Astrocyte (in vitro differentiated cells and primary cell): ENCODE measurements around the gene SAE1. TPM values are rescaled to one million over a fixed set of nuclear protein-coding genes. Genes with fewer than 3 reads are reported as not detected.

Source experiments
- DNase-seq: peaks from one replicate; pipeline ENCODE4 v3.0.0-alpha.2; 2010; ENCODE audit warnings: low read depth
- FAIRE-seq: peaks from 2 replicates; lab custom pipeline; 2011; peaks lifted over from hg19 to GRCh38; lab: Jason Lieb, UNC
- H2AFZ ChIP-seq: 2 replicates; pipeline ENCODE4 v1.6.0; 2012; ENCODE audit warnings: low read depth, low read length, inconsistent platforms
- H3K27ac ChIP-seq: 2 replicates; pipeline ENCODE4 v1.5.1; 2011; ENCODE audit warnings: low read depth, low read length, inconsistent platforms
- H3K27me3 ChIP-seq: 2 replicates; pipeline ENCODE4 v1.6.0; 2011; ENCODE audit warnings: low read length, inconsistent platforms; ENCODE audit not compliant: insufficient read depth
- H3K36me3 ChIP-seq: 2 replicates; pipeline ENCODE4 v1.5.1; 2011; ENCODE audit warnings: low read length, inconsistent platforms; ENCODE audit not compliant: insufficient read depth
- H3K4me1 ChIP-seq: 2 replicates; pipeline ENCODE4 v1.5.1; 2011; ENCODE audit warnings: low read length, inconsistent platforms; ENCODE audit not compliant: insufficient read depth
- H3K4me2 ChIP-seq: 2 replicates; pipeline ENCODE4 v1.6.0; 2012; ENCODE audit warnings: low read length, inconsistent platforms
- H3K4me3 ChIP-seq: 2 replicates; pipeline ENCODE4 v1.5.1; 2011; ENCODE audit warnings: low read depth, mild to moderate bottlenecking, low read length, inconsistent platforms; ENCODE audit not compliant: insufficient read depth
- H3K79me2 ChIP-seq: 2 replicates; pipeline ENCODE4 v1.6.0; 2012; ENCODE audit warnings: mild to moderate bottlenecking, low read length, inconsistent platforms; ENCODE audit not compliant: insufficient read depth
- H3K9ac ChIP-seq: 2 replicates; pipeline ENCODE4 v1.6.0; 2012; ENCODE audit warnings: mild to moderate bottlenecking, low read length, inconsistent platforms
- H3K9me3 ChIP-seq: 2 replicates; pipeline ENCODE4 v1.5.1; 2012; ENCODE audit warnings: low read depth, mild to moderate bottlenecking, low read length, inconsistent platforms; ENCODE audit not compliant: insufficient read depth
- H4K20me1 ChIP-seq: 2 replicates; pipeline ENCODE4 v1.6.0; 2012; ENCODE audit warnings: low read length, inconsistent platforms; ENCODE audit not compliant: insufficient read depth
- H3K27ac Mint-ChIP-seq: one replicate; pipeline ENCODE4 v1.8.0; 2021; ENCODE audit warnings: mild to moderate bottlenecking, mixed read lengths; ENCODE audit not compliant: unreplicated experiment
- H3K27me3 Mint-ChIP-seq: one replicate; pipeline ENCODE4 v1.8.0; 2021; ENCODE audit warnings: low read depth, mixed read lengths; ENCODE audit not compliant: unreplicated experiment
- H3K36me3 Mint-ChIP-seq: one replicate; pipeline ENCODE4 v1.8.0; 2021; ENCODE audit warnings: low read depth, mixed read lengths; ENCODE audit not compliant: unreplicated experiment
- H3K4me1 Mint-ChIP-seq: one replicate; pipeline ENCODE4 v1.8.0; 2021; ENCODE audit warnings: low read depth, mixed read lengths; ENCODE audit not compliant: unreplicated experiment
- H3K4me3 Mint-ChIP-seq: one replicate; pipeline ENCODE4 v1.8.0; 2021; ENCODE audit warnings: mild to moderate bottlenecking, moderate library complexity, mixed read lengths; ENCODE audit not compliant: unreplicated experiment
- H3K9me3 Mint-ChIP-seq: one replicate; pipeline ENCODE4 v1.8.0; 2021; ENCODE audit warnings: mild to moderate bottlenecking, mixed read lengths; ENCODE audit not compliant: unreplicated experiment
- CTCF ChIP-seq: IDR thresholded peaks from 2 replicates; pipeline ENCODE4 v1.5.1; 2011; ENCODE audit warnings: low read depth, mild to moderate bottlenecking, inconsistent platforms, low read length, moderate library complexity; ENCODE audit not compliant: insufficient read depth
- EZH2 ChIP-seq: IDR thresholded peaks from 2 replicates; pipeline ENCODE4 v1.6.1; 2012; ENCODE audit warnings: mild to moderate bottlenecking, low read length, inconsistent platforms; ENCODE audit not compliant: insufficient read depth
- total RNA-seq: library from RNA; stranded (reverse); gene quantifications from 2 replicates; pipeline ENCODE4 v1.2.1, GENCODE V29; 2021

SAE1 gene
- total RNA-seq, 1 donor from 2014 or later: 133 TPM

- Histone ChIP-seq H3K27ac (peak overlapping the region; percentile 61), H2AFZ (no peak overlapping the region)
Observed at GRCh38 chr19:47107202-47107952, 23.3 kb upstream of the SAE1 start.

GRCh38 chr19:47107953-47108746, 22.5 kb upstream of the SAE1 start:
- peak overlapping the region; percentile 60 for H3K9ac ChIP-seq
- no peaks in the 10 kb centered on the region for H3K9me3 ChIP-seq
- H3K36me3 ChIP-seq: no peaks in the 10 kb centered on the region
- no peaks in the 10 kb centered on the region for H3K27me3 Mint-ChIP-seq
- H3K4me2 ChIP-seq: peak overlapping the region; percentile 98
- peak; percentile 60 for DNase-seq
- no peak for FAIRE-seq
- TF ChIP-seq EZH2: no peak
- TF ChIP-seq CTCF: no peak
- peaks cover 37% of the 10 kb centered on the region for H3K4me1 Mint-ChIP-seq
- peak overlapping the region; percentile 61 for H3K27ac ChIP-seq
- peaks cover 83% of the 10 kb centered on the region for H3K79me2 ChIP-seq
- H2AFZ ChIP-seq: no peak overlapping the region
- peak overlapping the region; percentile 28 for H3K4me3 Mint-ChIP-seq
- peak overlapping the region; percentile 12 for H3K4me3 ChIP-seq
- H3K27me3 ChIP-seq: no peaks in the 10 kb centered on the region
- peak overlapping the region; percentile 43 for H3K27ac Mint-ChIP-seq
- H3K4me1 ChIP-seq: peaks cover 43% of the 10 kb centered on the region
- peaks cover 4% of the 10 kb centered on the region for H3K36me3 Mint-ChIP-seq
- peaks cover 45% of the 10 kb centered on the region for H4K20me1 ChIP-seq
- H3K9me3 Mint-ChIP-seq: no peaks in the 10 kb centered on the region

More at GRCh38 chr19:47107202-47107952, 23.3 kb upstream of the SAE1 start:
- Mint-ChIP-seq H3K9me3 (no peaks in the 10 kb centered on the region), H3K36me3 (peaks cover 4% of the 10 kb centered on the region), H3K4me3 (peak overlapping the region; percentile 28), H3K27ac (peak overlapping the region; percentile 37), H3K27me3 (no peaks in the 10 kb centered on the region), H3K4me1 (peaks cover 43% of the 10 kb centered on the region)
- peak; percentile 19 for DNase-seq
- TF ChIP-seq EZH2 (no peak), CTCF (no peak)
- Histone ChIP-seq H3K27me3 (no peaks in the 10 kb centered on the region), H4K20me1 (peaks cover 52% of the 10 kb centered on the region), H3K36me3 (no peaks in the 10 kb centered on the region), H3K79me2 (peaks cover 91% of the 10 kb centered on the region), H3K9me3 (no peaks in the 10 kb centered on the region), H3K9ac (peak overlapping the region; percentile 60), H3K4me2 (peak overlapping the region; percentile 98), H3K4me3 (peak overlapping the region; percentile 21), H3K4me1 (peaks cover 44% of the 10 kb centered on the region)
- FAIRE-seq: no peak
